HG02678 (cell line): ENCODE measurements around the gene PSMD11.
"Not testable (repeated sequence)": the region's sequence is repeated elsewhere in the genome, so short reads cannot be mapped to it uniquely, and the experiment has no call there.

Experiments used
- ATAC-seq: cut with Tn5 transposase; IDR thresholded peaks from one replicate; pipeline ENCODE4 v1.9.1; 2021; ENCODE audit warnings: mild to moderate bottlenecking, moderate library complexity; ENCODE audit not compliant: unreplicated experiment

Gene PSMD11

DNA sequence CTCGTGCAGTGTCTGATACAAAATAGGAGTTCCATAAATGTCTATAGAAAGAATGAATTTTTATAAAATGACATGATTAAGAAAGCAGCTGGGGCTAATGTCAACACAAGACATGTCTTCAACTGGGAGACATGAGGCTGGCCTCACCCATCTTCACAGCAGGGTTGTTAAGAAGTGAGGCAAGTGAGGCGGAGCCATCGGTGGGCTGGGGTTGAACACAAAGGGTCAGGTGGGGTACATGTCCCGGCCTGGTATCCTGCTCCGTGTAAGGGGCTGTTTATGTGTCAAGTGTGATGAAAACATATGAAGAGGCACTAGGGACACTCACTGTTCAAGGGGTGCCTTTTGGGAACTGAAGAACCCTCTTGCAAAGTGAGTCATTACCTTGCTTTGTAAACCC, 64.6 kb downstream of the PSMD11 start:
- ATAC-seq, result no peak

DNA sequence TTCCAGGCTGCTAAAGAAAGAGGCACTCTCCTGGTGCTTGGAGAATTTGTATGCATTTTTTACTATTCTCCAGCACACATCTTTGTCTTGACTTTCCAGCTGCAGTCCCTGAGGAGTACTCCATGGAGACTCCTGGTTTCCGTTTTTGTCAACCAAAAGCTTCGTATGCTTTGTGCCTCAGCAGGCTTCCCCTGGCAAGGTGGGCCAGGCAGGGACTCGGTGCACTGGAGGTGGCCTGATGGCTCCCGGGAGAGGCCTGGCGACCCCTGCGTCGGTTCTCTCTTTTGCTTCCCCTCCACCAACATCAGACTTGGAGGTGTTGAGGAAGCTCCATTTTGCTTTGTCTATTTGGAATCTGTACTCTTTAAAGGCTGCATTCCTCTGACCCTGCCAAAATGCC, 66.2 kb downstream of the PSMD11 start:
- ATAC-seq, result no peak

DNA sequence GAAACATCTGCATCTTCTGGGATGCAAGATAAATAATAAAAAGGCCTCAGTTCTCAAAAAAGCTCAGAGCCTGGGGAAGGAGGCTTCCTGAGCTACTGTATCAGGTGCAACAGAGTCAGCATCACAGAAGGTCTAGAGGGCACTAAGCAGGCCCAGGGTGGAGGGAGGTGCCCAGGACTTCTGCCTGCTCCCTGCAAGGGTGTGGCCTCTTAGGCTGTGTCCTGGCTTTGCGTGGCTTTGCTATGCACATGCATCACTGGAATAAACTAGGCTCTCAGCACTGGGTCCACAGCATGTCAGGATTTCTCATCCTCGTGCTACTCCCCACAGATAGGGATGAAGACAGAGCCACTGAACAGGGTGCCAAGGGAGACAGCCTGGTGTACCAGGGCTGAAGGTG, 68.0 kb downstream of the PSMD11 start:
- no peak for ATAC-seq

DNA sequence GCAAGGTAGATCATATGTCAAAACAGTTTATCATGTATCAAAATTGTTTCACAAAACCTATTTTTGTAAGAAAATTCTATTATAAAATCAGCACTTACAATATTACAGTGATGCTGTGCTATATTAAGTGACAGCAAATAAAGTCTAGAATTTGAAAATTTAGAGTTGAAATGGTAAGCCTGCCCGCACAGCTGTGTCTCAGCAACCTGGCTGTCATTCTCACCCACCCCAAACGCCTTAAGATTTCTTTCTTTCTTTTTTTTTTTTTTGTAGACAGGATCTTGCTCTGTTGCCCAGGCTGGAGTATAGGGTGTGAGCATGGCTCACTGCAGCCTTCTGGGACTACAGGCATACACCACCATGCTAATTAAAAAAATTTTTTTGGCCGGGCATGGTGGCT, 69.3 kb downstream of the PSMD11 start:
- no peak for ATAC-seq

DNA sequence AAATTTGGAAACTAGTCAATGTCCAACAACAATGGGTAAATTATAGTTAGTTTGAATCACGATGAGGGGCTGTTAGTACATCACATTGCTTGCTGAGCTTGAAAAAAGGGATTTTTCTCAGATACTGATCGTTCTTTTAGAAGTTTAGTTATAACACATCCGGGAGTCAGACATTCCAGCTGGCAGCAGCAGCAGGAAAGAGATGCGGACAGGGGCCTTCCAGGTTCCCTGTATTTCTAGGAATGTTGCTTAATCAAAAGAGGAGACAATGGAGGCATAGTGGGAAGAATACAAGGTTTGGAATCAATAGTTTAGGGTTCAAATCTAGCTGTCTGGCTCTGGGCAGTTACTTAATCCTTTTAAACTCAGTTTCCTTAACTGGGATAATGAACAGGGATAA, 70.3 kb downstream of the PSMD11 start:
- no peak for ATAC-seq

DNA sequence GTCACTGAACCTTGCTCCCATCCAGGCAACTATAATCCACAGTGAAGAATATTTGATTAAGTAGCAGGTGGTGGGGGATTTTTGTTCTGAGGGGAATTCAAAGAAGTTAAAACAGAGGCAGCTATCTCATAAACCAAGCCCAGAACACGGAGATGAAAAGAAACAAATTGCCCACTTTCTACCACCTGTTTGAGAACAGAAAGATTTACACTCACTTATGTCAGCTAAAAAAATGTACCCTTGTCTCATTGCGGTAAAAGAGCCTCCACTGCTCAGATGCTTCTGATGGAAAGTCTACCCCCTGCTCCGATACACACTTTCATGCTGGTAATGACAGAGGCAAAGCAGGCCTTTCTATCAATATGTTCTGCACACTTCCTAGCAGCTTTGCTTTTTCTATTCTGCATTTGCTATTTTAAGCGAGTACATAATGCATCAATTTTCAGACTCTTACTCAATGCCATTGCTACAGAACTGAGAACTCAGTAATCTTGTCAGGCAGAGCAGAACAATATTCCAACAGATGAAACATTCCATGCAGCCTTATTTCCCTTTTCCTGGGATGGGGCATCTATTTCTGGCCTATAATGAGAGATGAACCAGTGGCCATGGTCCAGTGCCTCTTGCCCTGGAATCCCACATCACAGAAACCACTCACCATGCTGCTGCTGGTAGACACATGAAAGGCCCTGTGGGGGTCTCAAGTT, 71.5 kb downstream of the PSMD11 start:
- peak; percentile 58 for ATAC-seq

DNA sequence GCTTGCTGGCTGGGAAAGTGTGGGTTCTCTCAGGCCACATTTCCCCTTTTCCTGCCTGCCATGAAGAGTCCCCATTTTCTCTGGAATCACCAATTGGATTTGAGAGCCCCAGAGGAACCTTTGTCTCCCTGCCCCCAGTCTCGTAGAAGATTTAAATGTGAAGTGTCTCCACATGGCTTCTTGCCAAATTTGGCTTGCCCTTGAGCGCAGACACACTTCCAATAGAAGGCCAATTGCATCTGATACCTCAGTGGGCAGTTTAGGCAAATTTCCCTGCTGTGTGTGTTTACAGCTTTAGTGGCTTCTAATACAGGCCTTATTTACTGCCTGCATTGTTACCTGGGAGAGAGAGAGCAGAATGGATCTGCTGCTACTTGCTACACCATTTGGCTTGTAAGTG, 72.1 kb downstream of the PSMD11 start:
- no peak for ATAC-seq

DNA sequence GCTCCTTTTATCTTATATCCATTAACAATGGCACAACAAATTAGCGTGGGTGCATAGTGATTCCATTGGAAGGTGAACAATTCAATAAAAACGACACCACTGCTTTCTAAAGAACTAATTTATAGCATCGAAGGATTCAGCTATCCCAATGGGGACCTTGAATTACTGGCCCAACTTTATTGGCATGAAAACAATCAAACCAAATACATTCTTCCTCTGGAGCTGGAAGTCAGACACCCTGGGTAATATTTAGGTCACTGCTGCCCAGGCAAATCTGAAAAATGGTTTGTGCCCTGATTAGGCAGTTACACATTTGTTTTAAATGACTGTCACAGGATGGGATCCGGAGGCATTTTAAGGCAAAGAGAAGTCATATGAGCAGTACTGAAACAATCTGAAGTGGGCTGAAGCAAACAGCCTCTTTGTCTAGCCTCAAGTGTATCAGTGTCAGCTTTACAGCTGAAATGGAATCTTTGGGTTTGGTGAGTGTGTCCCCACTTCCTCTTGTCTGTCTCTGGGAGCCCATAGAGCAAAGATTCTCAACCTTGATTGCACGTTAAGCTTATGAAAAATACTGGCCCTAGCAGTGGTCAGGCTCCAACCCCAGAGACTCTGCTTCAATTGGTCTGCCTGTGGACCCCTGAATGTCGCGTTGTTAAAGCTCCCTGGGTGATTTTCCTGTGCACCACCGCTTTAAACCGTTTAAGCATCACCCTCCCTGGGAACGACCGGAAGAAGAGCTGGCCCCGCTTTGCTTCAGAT, 72.8 kb downstream of the PSMD11 start:
- ATAC-seq, result no peak

DNA sequence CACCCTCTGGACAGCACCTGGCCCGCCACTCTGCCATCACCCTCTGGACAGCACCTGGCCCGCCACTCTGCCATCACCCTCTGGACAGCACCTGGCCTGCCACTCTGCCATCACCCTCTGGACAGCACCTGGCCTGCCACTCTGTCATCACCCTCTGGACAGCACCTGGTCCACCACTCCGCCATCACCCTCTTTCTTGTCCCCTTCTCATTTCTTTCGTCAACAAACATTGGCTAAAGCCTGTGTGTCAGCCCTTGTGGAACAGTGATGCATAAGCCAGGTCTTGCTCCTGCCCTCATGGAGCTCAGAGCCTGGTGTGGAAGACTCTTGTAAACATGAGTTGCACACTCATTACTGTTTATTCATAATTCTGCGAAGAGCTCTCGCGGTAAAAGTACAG, 73.7 kb downstream of the PSMD11 start:
- ATAC-seq, result no peak

DNA sequence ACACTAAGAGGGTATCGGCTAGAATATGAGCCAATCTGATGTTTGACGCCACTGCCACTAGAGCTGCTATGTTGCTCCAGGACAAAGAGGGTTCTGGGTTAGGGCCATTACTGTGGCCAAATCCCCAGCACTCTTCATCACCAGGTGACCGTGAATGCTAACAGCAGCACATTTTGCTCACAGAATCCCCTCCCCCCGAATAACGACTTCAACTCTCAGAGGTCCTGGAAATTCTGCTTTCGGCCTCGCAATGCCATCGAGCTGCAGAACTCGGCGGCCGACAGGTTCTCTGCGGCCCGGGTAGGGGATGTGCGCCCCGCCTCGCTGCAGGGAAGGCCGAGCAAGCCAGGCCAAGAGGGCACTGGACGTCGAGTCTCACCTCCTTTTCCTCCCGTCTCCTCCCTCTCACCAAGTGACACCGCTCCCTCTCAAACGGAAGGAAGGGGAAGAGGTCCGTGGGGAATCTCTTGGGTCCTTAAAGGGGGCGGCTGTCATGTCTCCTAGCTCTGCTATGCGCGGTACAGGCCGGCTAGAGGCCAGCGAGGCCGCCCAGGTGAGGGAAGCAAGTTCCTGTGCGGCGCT, 74.4 kb downstream of the PSMD11 start:
- ATAC-seq, result no peak

DNA sequence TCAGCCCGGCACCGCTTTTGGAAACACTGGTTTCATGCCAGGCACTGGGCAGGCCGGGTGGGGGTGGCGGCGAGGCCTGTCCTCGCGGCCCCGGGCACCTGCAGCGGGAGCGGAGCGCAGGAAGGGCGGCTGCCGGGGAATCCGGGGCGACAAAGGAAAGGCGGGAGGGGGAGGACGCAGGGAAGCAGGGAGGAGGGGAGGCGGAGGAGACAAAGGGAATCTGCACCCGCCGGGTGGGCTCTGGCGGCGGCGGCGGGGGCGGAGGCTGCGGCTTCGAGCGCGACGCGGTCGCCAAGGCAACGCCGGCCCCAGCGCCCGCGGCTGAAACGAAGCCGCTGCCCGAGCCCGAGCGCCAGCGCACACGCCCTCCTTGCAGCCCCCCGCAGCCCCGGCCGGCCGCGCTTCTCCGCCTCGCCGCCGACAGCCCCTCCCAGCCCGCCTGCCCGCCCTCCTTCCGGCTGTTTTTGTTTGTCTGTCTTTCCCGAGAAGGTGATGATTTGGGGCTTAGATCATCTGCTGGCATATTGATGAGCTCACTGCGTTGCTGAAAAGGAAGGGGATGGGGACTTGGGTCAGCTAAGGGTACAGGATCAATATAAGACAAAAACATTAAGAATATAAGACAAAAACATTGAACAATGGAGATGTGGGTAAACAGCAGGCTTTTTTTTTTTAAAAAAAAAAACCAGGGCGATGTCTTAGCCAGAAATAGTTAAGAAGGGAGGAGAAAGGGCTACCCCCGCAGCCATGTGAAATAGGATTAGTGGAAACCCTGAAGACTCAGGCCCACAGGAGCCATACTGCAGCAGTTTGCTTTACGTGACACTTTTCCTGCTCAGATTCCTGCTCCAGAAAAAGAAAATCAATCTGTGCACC, 75.2 kb downstream of the PSMD11 start:
- no peak for ATAC-seq

DNA sequence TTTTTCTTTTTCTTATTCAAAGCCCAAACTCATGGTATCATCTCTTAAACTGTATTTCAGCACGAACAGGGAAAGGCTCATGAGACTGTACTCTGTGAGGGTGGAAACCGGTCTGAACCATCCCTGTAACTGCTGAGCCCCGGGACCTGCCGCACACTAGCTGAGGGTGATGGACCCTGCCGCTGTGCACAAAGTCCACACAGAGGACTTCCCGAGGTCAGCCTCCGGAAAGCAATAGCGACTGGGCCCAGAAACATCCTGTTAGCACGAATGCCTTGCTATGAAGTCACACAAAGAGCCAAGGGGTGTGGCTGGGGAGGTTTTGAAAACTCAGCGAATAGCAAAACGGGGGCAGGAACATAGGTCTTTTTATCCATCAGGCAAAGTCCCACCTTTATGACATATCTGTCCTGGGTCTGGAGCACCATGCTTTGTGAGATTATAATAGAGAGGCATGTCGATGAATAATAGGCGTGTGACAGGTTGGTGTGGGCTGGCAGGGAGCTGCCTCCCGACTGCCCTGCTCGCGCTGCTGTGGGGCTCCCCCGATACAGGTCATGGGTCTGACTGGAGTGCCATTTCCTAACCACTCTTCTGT, 75.9 kb downstream of the PSMD11 start:
- ATAC-seq, result no peak

DNA sequence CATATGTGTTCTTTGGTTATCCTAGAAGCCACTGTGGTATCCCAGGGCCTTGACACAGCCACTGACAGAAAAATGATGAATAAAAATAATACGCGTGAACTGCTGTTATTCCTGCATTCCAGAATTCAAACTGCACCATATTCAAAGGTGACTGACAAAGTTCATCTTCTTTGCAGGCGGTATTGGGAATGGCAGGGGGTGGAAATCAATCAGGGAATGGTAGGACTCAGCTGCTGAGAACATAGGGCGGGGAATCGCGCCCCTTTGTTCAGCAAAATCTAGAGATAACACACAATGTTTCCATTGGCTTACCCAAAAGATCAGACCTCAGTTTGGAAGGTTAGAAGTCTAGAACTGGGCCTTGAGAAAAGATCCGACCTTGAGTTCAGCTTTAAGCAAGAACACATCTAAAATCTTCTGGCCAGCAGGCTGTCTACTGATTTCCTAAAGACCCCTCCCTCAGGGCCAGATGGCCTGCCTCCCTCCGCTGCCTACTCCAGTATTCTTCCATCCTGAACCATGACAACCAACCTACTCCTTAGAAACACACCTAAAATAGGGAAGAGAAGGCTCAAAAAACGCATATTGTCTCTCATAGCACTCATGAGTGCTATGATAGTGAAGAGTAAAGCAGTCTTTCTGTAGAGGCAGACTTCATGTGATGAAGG, 76.6 kb downstream of the PSMD11 start:
- ATAC-seq, result no peak

DNA sequence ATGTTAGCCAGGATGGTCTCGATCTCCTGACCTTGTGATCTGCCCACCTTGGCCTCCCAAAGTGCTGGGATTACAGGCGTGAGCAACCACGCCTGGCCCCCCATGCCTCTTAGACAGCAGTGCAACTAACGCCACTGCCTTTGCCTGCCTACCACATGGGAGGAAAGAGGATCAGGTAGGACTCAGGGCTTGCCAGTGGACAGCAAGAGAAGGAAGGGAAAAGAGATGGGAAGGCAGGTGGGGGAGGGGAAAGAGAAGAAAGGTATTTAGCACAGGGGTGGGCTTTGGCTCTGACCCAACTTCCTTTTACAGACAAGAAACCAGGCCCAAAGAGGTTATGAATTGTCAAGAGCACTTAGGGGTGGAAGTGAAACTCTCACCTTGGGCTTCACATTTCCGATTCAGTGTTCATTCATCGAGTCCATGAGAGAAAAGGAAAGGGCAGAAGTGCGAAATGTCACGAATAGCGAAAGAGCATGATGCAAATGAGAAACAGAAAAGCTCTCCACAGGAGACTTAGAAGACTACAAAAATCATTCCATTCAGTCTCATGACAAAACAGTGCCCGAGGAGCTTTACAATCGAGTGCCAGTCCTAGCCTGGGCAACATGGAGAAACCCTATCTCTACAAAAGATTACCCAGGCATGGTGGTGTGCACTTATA, 78.8 kb downstream of the PSMD11 start:
- ATAC-seq, result peak; percentile 62

DNA sequence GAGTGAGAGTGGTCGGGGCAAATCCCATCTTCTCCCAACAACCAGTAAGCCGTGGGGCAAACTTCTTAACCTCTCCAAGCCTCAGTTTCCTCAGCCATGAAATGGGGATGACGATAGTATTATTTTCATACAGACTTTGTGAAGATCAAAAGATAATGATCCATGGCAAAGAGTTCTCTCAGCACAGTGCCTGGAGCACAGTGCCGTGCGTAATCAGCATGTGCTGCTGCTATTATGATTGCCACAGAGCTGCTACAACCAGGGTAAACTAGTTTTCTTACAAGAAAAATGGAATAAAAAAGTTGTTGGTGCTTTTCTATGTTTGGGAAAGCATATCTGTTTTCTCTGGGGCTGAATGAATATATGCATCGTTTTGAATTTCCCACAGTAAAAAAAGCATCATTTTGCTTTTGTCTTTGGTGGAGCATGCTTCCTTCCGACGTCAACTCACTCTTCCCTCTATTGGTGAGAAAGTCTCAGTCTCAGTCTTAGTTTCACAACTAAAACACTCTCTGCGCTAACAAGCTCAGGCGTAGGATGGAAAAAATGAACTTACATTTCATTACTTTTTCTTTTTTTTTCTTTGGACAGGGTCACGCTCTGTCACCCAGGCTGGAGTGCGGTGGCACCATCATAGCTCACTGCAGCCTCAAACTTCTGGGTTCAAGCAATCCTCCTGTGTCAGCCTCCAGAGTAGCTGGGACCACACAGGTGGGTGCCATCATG, 79.7 kb downstream of the PSMD11 start:
- ATAC-seq, result peak; percentile 48

DNA sequence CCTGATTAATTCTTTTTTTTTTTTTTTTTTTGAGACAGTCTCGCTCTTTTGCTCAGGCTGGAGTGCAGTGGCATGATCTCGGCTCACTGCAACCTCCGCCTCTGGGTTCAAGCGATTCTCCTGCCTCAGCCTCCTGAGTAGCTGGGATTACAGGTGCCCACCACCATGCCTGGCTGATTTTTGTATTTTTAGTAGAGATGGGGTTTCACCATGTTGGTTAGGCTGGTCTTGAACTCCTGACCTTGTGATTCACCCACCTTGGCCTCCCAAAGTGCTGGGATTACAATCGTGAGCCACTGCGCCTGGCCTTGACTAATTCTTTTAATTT, 80.2 kb downstream of the PSMD11 start:
- not testable (repeated sequence) for ATAC-seq

DNA sequence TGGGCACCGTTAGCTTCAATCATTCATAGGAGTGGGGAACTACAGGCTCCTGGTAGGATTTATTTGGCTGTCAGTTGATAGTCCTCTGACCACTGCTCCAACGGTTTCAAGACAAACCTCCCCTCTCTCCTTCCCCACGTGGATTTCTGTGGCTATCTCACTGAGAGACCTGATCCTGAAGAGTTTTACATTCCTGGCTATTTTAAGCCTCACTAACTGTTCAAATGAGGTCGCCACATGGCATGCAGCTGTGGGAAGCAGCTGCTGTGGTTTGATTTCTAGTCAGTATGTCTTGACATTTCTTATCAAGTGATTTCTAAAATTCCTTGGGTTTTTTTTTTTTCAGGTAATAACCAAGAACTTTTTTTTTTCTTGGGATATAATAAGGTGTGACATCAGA, 80.8 kb downstream of the PSMD11 start:
- no peak for ATAC-seq

DNA sequence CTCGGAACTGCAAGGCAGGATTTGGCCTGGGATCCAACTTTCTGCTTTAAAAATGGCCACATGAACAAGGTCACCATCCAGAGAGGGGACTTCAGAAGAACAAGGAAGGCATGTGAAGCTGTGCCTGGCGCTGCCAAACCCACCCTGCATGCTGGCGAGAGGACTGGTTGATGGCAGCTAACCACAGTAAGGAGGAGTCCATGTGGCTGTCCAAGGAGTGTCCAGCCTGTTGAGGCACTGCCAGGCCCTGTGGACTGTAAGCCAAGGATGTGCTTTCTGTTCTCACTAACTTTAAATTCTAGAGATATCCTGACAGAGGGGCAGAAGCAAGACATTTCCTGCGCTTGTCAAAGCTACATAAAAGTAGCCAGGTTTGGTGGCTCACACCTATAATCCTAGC, 82.8 kb downstream of the PSMD11 start:
- ATAC-seq, result no peak

DNA sequence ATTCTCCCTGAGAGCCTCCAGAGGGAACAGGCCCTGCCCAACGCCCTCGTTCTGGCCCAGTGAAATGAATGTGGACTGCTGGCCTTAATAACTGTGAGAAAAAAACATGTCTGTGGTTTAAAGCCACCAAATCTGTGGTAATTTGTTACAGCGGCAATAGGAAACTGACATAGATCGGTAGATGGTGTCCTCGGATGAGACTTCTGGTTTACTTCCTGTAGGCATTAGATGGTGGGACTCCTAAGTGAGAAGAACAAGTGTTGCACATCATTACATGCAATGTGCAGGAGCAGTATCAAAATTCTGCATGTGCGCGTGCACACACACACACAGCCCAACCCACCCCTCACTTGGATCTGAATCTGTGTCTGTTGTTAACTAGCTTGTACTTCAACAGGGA, 84.5 kb downstream of the PSMD11 start:
- ATAC-seq, result no peak
